Measurements from ENCODE around the gene STIM1. TPM values are rescaled to one million over a fixed set of nuclear protein-coding genes. Genes with fewer than 3 reads are reported as not detected.
"Not testable (repeated sequence)": the region's sequence is repeated elsewhere in the genome, so short reads cannot be mapped to it uniquely, and the experiment has no call there.

The STIM1 gene
- total RNA-seq, 1 experiment from 2014 or later: 93.6 TPM

DNA sequence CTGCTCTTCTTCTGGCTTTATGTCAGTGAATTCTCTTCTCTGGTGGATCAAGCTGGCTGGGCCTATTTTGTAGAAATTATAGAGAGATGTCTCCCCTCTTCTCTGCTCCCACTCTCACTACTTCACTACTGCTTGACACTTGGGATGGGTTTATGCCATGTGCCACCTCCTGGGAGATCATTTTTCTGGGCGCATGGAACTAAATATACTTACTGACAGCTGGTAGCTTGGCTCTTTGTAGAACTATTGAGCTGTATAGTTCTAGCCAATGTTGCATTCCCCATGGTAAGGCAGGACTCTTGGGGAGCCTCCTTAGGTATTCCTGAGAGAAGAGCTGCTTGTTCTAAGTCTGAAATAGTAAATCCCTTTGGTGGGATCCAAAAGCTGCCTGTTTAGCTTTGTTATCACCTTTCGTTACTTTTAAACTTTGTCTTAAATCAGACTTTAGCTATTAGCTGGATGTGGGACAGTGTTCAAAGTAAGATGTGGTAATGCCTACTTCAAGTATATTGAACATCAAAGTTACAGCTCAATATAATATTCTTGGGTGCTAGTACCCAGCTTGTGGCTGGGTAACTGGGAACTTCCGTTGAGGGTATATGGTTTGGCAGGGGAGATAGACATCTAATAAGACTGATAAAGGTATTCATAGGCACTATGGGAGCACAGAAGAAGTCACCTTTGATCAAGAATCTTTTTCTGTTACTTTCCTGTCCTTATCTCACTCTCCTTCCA, 151.6 kb downstream of the STIM1 start:
- POLR2A ChIA-PET: interaction anchor here (0.5 kb wide), 1 partner anchor 39 kb away, joined by 4 read pairs; no protein-coding TSS in a partner anchor
- Histone ChIP-seq H3K27ac (ENCODE audit: low read length) (no peak overlapping the region), H3K4me1 (ENCODE audit: control insufficient read depth, insufficient read depth, low read length) (no peaks in the 10 kb centered on the region), H3K9me3 (ENCODE audit: control insufficient read depth, insufficient read depth, low read depth, low read length) (no peaks in the 10 kb centered on the region), H3K27me3 (ENCODE audit: control insufficient read depth, insufficient read depth, low read length) (no peaks in the 10 kb centered on the region), H3K36me3 (ENCODE audit: control insufficient read depth, insufficient read depth, low read length) (no peaks in the 10 kb centered on the region), H3K4me3 (ENCODE audit: low read depth in 2 of 2, low read length in 2 of 2) (no peak overlapping the region)
- no peak for DNase-seq (ENCODE audit: low read depth, low spot score)
- no peak for TF ChIP-seq TCF7L2 (IDR thresholded peaks at IDR 0.05; ENCODE audit: low read depth, low read length)
- TF ChIP-seq, protein P1, sequence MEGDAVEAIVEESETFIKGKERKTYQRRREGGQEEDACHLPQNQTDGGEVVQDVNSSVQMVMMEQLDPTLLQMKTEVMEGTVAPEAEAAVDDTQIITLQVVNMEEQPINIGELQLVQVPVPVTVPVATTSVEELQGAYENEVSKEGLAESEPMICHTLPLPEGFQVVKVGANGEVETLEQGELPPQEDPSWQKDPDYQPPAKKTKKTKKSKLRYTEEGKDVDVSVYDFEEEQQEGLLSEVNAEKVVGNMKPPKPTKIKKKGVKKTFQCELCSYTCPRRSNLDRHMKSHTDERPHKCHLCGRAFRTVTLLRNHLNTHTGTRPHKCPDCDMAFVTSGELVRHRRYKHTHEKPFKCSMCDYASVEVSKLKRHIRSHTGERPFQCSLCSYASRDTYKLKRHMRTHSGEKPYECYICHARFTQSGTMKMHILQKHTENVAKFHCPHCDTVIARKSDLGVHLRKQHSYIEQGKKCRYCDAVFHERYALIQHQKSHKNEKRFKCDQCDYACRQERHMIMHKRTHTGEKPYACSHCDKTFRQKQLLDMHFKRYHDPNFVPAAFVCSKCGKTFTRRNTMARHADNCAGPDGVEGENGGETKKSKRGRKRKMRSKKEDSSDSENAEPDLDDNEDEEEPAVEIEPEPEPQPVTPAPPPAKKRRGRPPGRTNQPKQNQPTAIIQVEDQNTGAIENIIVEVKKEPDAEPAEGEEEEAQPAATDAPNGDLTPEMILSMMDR (IDR thresholded peaks at IDR 0.05): no peak
- TF ChIP-seq, protein P2, sequence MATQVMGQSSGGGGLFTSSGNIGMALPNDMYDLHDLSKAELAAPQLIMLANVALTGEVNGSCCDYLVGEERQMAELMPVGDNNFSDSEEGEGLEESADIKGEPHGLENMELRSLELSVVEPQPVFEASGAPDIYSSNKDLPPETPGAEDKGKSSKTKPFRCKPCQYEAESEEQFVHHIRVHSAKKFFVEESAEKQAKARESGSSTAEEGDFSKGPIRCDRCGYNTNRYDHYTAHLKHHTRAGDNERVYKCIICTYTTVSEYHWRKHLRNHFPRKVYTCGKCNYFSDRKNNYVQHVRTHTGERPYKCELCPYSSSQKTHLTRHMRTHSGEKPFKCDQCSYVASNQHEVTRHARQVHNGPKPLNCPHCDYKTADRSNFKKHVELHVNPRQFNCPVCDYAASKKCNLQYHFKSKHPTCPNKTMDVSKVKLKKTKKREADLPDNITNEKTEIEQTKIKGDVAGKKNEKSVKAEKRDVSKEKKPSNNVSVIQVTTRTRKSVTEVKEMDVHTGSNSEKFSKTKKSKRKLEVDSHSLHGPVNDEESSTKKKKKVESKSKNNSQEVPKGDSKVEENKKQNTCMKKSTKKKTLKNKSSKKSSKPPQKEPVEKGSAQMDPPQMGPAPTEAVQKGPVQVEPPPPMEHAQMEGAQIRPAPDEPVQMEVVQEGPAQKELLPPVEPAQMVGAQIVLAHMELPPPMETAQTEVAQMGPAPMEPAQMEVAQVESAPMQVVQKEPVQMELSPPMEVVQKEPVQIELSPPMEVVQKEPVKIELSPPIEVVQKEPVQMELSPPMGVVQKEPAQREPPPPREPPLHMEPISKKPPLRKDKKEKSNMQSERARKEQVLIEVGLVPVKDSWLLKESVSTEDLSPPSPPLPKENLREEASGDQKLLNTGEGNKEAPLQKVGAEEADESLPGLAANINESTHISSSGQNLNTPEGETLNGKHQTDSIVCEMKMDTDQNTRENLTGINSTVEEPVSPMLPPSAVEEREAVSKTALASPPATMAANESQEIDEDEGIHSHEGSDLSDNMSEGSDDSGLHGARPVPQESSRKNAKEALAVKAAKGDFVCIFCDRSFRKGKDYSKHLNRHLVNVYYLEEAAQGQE (IDR thresholded peaks at IDR 0.05; ENCODE audit: insufficient read depth in 1 of 2, low read depth in 2 of 2, low read length in 1 of 2): no peak
- no peak for TF ChIP-seq SIN3A (IDR thresholded peaks at IDR 0.05; ENCODE audit: borderline replicate concordance, insufficient read depth, low read depth, low read length)
- TF ChIP-seq POLR2AphosphoS5 (IDR thresholded peaks at IDR 0.05; ENCODE audit: low read depth, low read length): no peak
- ATAC-seq: no peak
- intact Hi-C loops (cut with micrococcal nuclease; ENCODE audit: unreplicated experiment): no loop called here
- CTCF ChIA-PET: interaction anchor here (0.5 kb wide), 2 partner anchors 30 to 156 kb away, joined by 3 to 8 read pairs; no protein-coding TSS in a partner anchor
- in situ Hi-C loops (cut with HindIII; ENCODE audit: low pct_unique_long_range_greater_than_20kb, low sequenced_read_pairs): no loop called here
- no TSS peak for BruUV-seq (replicated peaks)

DNA sequence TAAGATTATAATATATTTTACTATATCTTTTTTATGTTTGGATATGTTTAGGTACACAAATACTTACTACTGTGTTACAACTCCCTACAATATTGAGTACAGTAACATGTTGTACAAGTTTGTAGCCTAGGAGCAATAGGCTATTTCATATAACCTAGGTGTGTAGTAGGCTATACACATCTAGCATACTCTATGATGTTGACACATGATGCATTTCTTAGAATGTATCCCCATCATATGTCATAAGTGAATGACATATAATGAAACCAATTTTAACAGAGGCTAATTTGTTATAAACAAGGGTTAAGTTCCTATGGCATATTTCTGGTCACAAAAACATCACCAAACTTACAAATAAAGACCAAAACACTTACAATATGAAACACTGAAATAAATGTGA, 152.7 kb downstream of the STIM1 start:
- ATAC-seq (no peak), DNase-seq (ENCODE audit: low read depth, low spot score) (no peak)
- H3K27me3 ChIP-seq (ENCODE audit: control insufficient read depth, insufficient read depth, low read length): no peaks in the 10 kb centered on the region
- no peaks in the 10 kb centered on the region for H3K4me1 ChIP-seq (ENCODE audit: control insufficient read depth, insufficient read depth, low read length)
- H3K9me3 ChIP-seq (ENCODE audit: control insufficient read depth, insufficient read depth, low read depth, low read length): no peaks in the 10 kb centered on the region
- H3K36me3 ChIP-seq (ENCODE audit: control insufficient read depth, insufficient read depth, low read length): no peaks in the 10 kb centered on the region
- TF ChIP-seq TCF7L2 (IDR thresholded peaks at IDR 0.05; ENCODE audit: low read depth, low read length): no peak
- TF ChIP-seq, protein P2 (IDR thresholded peaks at IDR 0.05; ENCODE audit: insufficient read depth in 1 of 2, low read depth in 2 of 2, low read length in 1 of 2): no peak
- TF ChIP-seq SIN3A (IDR thresholded peaks at IDR 0.05; ENCODE audit: borderline replicate concordance, insufficient read depth, low read depth, low read length): no peak
- TF ChIP-seq POLR2AphosphoS5 (IDR thresholded peaks at IDR 0.05; ENCODE audit: low read depth, low read length): no peak
- TF ChIP-seq, protein P1 (IDR thresholded peaks at IDR 0.05): no peak
- no peak overlapping the region for H3K27ac ChIP-seq (ENCODE audit: low read length)
- in situ Hi-C loops (cut with HindIII; ENCODE audit: low pct_unique_long_range_greater_than_20kb, low sequenced_read_pairs): no loop called here
- intact Hi-C loops (cut with micrococcal nuclease; ENCODE audit: unreplicated experiment): no loop called here
- no peak overlapping the region for H3K4me3 ChIP-seq (ENCODE audit: low read depth in 2 of 2, low read length in 2 of 2)
- ChIA-PET CTCF (no interaction called here), POLR2A (no interaction called here)
- BruUV-seq (replicated peaks): no TSS peak

DNA sequence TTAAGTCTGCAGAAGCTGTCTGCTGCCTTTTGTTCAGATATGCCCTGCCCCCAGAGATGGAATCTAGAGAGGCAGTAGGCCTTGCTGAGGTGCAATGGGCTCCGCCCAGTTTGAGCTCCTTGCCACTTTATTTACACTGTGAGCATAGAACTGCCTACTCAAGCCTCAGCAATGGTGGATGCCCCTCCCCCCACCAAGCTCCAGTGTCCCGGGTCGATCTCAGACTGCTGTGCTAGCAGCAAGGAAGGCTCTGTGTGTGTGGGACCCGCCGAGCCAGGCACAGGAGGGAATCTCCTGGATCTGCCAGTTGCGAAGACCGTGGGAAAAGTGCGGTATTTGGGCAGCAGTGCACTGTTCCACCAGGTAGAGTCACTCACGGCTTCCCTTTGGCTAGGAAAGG, 161.1 kb downstream of the STIM1 start:
- ATAC-seq; H3K4me3 ChIP-seq (ENCODE audit: low read depth in 2 of 2, low read length in 2 of 2); H3K4me1 ChIP-seq (ENCODE audit: control insufficient read depth, insufficient read depth, low read length); H3K27me3 ChIP-seq (ENCODE audit: control insufficient read depth, insufficient read depth, low read length); DNase-seq (ENCODE audit: low read depth, low spot score); CTCF ChIA-PET; POLR2A ChIA-PET; BruUV-seq (replicated peaks); H3K36me3 ChIP-seq (ENCODE audit: control insufficient read depth, insufficient read depth, low read length); H3K27ac ChIP-seq (ENCODE audit: low read length); in situ Hi-C loops (cut with HindIII; ENCODE audit: low pct_unique_long_range_greater_than_20kb, low sequenced_read_pairs); H3K9me3 ChIP-seq (ENCODE audit: control insufficient read depth, insufficient read depth, low read depth, low read length): not testable (repeated sequence)
- intact Hi-C loops (cut with micrococcal nuclease; ENCODE audit: unreplicated experiment): loop anchor here (1.0 kb wide), 1 partner anchor 29 kb away; no protein-coding TSS in a partner anchor

Data from Panc1 (cell line).